GM19467 (cell line): ENCODE results near the gene TFDP1.
"Not testable (repeated sequence)": the region's sequence is repeated elsewhere in the genome, so short reads cannot be mapped to it uniquely, and the experiment has no call there.

ENCODE experiments used
- ATAC-seq: cut with Tn5 transposase; IDR thresholded peaks from one replicate; pipeline ENCODE4 v1.9.1; 2021; ENCODE audit warnings: mild to moderate bottlenecking, moderate library complexity; ENCODE audit not compliant: unreplicated experiment

Gene TFDP1

GRCh38 chr13:113548778-113549621 lies 35.6 kb upstream of the TFDP1 start:
- ATAC-seq = no peak

- ATAC-seq = no peak
Observed at GRCh38 chr13:113550453-113550852, 34.1 kb upstream of the TFDP1 start.

- no peak for ATAC-seq
Observed at GRCh38 chr13:113551081-113552000, 33.2 kb upstream of the TFDP1 start.

- ATAC-seq = no peak
Observed at GRCh38 chr13:113552079-113552478, 32.5 kb upstream of the TFDP1 start.

- no peak for ATAC-seq
Observed at GRCh38 chr13:113552786-113553434, 31.6 kb upstream of the TFDP1 start.

- no peak for ATAC-seq
Observed at GRCh38 chr13:113553511-113554332, 30.8 kb upstream of the TFDP1 start.

- ATAC-seq = no peak
Observed at GRCh38 chr13:113554333-113554700, 30.2 kb upstream of the TFDP1 start.

- no peak for ATAC-seq
Observed at GRCh38 chr13:113555141-113555540, 29.4 kb upstream of the TFDP1 start.

- ATAC-seq = no peak
Observed at GRCh38 chr13:113557013-113557412, 27.5 kb upstream of the TFDP1 start.

- ATAC-seq = no peak
Observed at GRCh38 chr13:113558461-113558860, 26.1 kb upstream of the TFDP1 start.

GRCh38 chr13:113559061-113559460 lies 25.5 kb upstream of the TFDP1 start:
- ATAC-seq = no peak

- ATAC-seq = no peak
Observed at GRCh38 chr13:113559901-113560644, 24.5 kb upstream of the TFDP1 start.

- ATAC-seq = no peak
Observed at GRCh38 chr13:113560645-113561416, 23.7 kb upstream of the TFDP1 start.

GRCh38 chr13:113561417-113562084 lies 23.0 kb upstream of the TFDP1 start:
- ATAC-seq = no peak

- ATAC-seq = no peak
Observed at GRCh38 chr13:113562085-113562749, 22.3 kb upstream of the TFDP1 start.

GRCh38 chr13:113562844-113563243 lies 21.7 kb upstream of the TFDP1 start:
- ATAC-seq = no peak

GRCh38 chr13:113563511-113563910 lies 21.0 kb upstream of the TFDP1 start:
- ATAC-seq = not testable (repeated sequence)
